HG03565 (cell line): ENCODE data around the gene TBC1D22B.

ENCODE experiments used
- ATAC-seq: cut with Tn5 transposase; IDR thresholded peaks from one replicate; pipeline ENCODE4 v1.9.1; 2021; ENCODE audit warnings: mild to moderate bottlenecking, moderate library complexity; ENCODE audit not compliant: unreplicated experiment

Gene TBC1D22B

DNA sequence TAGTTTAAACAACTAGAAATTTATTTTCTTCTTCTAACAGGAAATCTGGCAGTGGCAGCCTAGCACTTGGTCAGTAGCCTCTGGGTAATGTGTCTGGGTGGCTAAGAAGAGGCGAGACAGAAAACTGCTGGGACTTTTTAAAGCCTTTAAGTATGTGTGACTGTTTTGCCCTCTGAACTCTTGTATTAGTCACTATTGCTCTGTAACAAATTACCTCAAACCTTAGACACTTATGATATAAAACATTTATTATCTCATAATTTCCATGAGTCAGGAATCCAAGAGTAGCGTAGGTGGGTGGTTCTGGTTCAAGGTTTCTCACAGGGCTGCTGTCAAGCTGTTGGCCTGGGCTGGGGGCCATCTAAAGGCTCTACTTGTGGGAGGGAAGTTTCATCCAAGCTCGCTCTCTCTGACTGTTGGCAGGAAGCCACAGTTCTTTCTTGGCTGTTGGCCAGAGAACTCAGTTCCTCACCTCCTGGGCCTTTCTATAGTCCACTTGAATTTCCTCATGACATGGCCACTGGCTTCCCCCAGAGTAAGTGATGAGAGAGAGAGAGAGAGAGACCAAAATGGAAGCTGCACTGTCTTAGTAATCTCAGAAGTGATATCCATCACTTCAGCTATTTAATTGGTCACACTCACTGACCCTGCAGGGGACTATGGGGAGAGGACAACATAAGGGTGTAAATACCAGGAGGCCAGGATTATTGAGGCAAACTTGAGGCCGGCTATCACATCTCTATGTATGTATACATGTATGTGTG lies 17.4 kb upstream of the TBC1D22B start:
- peak; percentile 35 for ATAC-seq

DNA sequence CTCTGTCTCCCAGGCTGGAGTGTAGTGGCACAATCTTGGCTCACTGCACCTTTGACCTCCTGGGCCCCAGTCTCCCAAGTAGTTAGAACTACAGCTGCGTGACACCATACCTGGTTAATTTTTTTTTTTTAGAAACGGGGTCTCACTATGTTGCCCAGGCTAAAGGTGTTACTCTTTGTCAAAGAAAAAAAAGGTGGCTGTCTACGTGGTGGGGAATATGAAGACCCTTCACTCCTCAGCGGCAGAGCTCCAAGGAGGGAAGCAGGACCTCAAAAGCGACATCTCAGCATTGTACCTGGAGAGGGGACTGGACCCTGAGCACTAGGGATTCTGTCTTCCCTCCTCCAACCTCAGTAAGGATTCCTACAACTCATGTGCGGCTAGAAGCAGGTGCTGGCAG lies 16.4 kb upstream of the TBC1D22B start:
- ATAC-seq, result no peak

DNA sequence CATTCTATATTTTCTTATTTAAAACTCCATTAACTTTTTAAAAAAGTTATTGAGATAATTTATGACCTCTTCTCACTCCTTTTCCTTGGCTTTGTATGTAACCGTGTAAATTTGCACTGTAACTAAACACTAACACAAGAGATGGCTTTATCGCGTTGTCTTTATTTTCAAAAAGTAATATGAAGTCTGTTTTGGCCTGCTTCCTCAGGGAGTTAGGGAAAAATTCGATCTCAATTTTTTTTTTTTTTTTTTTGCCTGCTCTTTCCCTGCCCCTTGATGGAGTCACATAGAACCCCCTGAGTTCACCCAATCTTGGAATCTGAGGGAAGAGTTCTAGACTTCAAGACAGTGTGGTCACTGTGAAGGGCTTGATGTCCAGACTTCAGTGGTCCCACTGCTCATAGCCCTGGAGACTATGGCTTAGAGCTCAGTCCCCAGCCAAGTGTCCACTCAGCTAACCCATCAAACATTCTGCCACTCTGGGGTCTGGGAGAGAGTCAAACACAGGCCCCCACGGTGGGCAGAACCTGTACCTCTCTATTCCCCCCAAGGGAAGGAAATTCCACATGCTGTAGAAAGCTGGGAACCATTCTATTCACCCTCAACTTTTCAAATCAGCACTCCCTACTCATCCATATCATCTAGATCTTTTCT lies 15.7 kb upstream of the TBC1D22B start:
- no peak for ATAC-seq

DNA sequence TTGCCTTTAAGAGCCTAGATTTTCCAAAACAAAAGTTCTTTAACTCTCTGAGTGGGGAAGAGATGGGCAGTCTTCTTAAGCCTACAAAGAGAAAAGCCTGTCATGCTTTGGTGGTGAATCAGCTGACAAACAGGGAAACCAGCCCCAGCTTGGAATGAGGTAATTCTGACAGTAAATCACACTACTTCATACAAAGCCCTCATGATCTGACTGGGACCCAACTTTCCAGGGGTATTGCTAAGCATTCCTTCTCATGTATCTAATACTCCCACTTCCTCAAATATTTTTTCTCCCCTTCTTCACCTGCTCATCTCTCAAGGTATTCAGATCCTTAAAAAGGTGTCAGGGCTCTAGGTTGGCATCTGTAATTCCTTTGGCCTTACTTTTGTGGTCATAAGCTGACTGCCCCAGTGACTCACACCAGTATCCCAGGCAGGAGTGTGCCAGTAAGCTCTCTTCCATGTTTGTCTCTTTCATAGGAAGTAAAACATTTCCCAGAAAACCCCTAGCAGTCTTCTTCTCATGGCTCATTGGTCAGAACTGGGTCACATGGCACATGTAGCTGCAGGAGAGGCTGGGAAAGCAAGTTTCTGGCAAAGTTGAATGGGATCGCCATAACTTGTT lies 15.0 kb upstream of the TBC1D22B start:
- ATAC-seq, result no peak

DNA sequence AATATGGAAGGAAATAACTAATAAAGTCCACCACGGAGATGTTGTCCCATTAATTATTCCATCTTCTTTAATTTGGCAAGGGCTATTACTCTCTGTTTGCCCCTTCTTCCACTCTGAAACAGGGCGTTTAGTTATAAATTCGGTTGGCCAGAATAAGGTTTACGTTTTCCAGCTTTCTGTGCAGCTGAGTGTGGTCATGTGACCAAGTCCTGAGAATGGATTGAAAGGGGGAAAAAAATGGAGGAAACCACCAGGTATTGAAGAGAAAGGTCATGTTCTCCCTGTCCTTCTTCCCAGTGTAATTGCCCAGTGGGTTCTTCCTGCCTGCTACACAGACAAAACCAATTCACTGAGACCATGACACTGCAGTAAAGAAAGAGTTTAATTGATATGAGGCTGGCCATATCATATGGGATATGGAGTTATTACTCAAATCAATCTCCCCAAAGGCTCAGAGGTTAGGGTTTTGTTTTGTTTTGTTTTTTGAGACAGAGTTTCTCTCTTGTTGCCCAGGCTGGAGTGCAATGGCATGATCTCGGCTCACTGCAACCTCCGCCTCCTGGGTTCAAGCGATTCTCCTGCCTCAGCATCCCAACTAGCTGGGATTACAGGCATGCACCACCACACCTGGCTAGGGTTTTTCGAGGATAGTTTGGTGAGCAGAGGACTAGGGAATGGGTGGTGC lies 14.3 kb upstream of the TBC1D22B start:
- ATAC-seq, result no peak

- ATAC-seq, result no peak
Measured at GRCh38 chr6:37243816-37244370, 13.7 kb upstream of the TBC1D22B start.

GRCh38 chr6:37244430-37245310 lies 12.9 kb upstream of the TBC1D22B start:
- no peak for ATAC-seq

GRCh38 chr6:37251211-37251780 lies 6.3 kb upstream of the TBC1D22B start:
- ATAC-seq, result no peak

- no peak for ATAC-seq
Measured at GRCh38 chr6:37253486-37254007, 4.0 kb upstream of the TBC1D22B start.

DNA sequence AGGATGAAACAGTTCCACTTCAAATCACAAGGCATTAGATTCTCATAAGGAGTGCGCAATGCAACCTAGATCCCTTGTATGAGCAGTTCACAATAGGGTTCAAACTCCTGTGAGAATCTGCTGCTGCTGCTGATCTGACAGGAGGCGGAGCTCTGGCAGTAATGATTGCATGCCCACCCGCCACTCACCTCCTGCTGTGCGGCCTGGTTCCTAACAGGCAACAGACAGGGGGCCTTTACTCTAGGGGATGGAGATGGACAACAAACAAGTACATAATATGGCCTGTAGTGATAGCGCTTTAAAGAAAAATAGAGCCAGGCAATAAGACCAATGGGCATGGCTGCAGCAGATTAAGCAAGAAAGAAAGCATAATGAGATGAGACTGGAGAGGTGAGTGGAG lies 2.7 kb upstream of the TBC1D22B start:
- no peak for ATAC-seq

DNA sequence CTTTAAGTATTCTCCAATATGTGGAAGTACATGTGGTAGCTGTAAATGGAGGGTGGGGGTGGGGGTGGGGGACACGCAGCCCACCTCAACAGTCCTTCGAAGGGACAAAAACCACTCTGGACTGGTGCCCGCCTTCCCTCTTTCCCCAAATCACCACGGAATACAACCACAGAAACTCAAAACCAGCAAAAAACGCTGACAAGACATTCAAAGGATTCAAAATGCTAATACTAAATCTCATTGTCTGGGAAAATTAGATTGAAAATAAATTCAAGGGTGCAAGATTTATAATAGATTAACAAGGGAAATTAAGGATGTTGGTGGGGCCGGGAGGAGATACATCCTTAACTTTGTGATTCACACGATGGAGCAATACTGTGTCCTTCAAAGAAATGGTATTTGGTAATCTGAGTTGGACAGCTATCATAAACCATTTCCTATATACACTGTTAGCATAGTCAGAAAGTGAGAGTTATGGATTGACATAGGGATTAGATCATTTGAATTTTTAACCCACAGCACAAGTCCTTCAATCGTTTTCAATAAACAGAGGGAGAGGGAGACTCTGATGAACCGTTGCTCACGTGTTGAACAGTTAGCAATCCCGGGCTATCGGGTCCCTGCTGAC lies 766 bp upstream of the TBC1D22B start:
- no peak for ATAC-seq

DNA sequence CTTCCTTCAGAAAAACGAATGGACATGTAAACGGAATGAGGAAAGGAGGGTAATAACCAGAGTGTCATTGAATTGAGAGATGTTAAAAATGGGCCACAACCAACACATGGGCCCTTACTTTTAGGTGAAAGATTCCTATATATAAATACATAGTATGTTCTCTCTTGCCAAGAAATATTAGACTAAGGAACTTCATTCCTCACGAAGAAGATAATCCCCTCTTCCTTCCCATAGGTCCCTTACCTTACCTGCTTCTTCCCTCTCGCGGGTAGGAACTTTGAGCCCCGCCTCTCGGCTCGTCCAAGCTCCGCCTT lies 295 bp upstream of the TBC1D22B start:
- no peak for ATAC-seq

GRCh38 chr6:37258405-37259105 lies 983 bp downstream of the TBC1D22B start:
- ATAC-seq, result no peak

DNA sequence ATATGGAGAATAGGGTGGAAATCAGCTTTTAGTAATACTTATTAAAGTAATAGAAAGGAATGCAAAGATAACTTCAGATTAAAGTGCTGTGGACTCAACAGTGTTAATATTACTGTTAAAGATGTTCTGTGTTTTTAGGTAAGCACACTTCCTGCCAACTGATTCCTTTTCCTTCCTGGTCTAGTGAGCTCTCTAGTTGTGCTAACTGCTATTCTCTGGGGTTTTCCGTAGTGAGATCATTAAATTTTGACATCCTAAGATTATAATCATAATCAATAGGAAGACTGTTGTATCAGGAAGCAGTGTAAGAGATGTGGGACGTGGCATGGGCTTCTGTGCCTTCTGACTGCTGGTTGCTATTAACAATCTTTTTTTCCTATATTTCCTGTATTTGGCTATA lies 1.6 kb downstream of the TBC1D22B start:
- ATAC-seq, result no peak

DNA sequence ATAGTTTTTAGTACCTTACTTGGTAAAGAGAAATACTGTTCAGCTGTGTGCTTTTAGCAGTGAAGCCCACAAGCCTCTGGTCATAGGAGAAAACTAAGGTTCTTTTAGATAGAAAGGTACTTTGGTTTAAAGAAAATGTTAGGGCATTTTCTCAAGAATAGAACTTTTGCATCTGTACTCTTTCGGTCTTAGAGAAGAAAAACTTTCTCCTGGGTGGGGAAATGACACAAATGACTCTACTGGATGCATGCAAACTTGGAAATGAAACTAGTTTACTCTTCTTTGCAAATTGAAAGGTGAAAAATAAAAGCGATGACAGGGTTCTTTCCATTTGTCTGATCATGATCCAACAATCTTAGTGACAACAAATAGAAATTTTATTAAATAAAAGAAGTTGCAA lies 2.5 kb downstream of the TBC1D22B start:
- ATAC-seq, result no peak

DNA sequence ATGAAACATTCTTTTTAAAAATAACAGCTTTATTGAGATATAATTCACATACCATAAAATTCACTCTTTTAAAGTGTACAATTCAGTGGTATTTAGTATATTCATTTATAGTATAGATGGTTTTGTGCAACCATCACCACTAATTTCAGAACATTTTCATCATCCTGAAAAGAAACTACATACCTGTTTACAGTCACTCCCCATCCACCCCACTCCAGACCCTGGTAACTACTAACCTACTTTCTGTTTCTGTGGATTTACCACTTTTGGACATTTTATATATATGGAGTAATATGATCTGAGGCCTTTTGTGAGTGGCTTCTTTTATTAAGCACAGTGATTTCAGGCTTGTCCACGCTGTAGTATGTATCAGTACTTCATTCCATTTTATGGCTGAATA lies 2.9 kb downstream of the TBC1D22B start:
- ATAC-seq, result no peak

DNA sequence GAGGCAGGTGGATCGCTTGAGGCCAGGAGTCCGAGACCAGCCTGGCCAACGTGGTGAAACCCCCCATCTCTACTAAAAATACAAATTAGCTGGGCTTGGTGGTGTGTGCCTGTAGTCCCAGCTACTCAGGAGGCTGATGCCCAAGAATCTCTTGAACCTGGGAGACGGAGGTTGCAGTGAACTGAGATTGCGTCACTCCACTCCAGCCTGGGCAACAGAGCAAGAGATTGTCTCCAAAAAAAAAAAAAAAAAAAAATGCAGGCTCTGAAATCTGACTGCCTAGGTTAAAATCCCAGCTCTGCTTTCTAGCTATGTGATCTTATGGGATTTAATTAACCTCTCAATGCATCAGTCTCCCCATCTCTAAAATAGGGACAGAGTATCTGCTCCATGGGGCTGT lies 3.6 kb downstream of the TBC1D22B start:
- no peak for ATAC-seq

DNA sequence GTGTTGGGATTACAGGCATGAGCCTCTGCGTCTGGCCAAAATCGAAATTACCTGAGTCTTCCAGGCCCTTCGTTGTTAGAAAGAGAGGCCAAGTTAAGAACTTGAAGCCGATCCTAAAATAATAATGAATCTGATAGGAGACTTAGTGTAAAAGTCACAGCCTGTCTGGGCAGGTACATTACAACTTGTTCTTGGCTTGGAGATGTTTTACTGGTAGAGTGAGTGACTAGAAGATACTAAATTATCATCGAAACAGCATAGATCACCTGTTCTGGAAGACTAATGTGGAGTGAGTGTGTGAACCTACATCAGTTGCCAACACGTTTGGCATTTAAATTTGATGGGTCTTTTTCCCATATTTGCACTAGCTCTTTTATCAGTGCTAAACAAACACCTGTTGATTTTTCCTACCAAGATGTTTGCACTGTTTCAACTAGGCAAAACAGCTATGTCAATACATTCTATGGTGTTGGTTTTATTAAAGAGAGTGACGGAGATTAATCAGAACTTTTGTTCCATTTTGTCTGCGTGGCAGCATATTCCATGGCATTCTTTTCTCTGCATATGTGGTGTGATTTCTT lies 5.0 kb downstream of the TBC1D22B start:
- no peak for ATAC-seq

- no peak for ATAC-seq
Measured at GRCh38 chr6:37265001-37265400, 7.4 kb downstream of the TBC1D22B start.
